PFSK-1 (cell line): Measurements from ENCODE around the gene ZFYVE16.

Experiments used
- POLR2AphosphoS5 ChIP-seq: IDR thresholded peaks from 2 replicates; pipeline ENCODE4 v1.6.1; 2012; ENCODE audit warnings: low read depth, mild to moderate bottlenecking, control low read depth, low read length, moderate library complexity
- TAF1 ChIP-seq: IDR thresholded peaks from 2 replicates; pipeline ENCODE4 v1.6.1; 2012; ENCODE audit warnings: low read length, control low read depth, borderline replicate concordance; ENCODE audit not compliant: insufficient read depth

GRCh38 chr5:80437326-80437725 lies 29.5 kb downstream of the ZFYVE16 start:
- no peak for TF ChIP-seq TAF1
- TF ChIP-seq POLR2AphosphoS5 = no peak
